ENCODE measurements around the gene NTHL1.

The NTHL1 gene

DNA sequence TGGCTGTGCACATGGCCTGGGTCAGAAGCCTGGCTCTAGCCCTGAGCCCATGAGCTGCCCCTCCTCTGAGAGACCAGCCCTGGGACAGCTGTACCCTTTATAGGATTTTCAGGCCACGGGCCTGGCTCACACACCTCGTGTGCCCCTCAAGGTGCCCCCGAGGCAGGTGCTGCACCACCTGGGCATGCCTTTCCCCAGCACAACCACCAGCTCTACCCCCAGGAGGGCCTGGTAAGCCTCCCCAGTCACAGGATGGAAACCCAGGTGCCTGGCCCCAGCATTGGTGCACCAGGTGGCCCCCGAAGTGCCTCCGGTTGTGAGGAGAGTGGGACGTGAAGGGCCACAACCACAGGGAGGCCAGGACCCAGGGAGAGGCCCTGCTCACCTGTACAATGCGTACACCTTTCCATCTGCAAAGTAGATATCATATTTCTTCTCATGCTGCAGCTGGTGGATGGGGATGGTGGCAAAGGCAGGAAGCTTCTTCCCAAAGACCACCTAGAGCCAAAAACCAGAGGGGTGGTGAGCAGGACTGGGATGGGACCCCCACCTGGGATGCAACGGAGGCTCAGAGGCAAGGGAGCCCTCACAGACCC lies 44.3 kb downstream of the NTHL1 start:
- no peak for DNase-seq
- no peaks in the 10 kb centered on the region for H3K27me3 Mint-ChIP-seq
- no peak overlapping the region for H3K27ac Mint-ChIP-seq
- H3K36me3 Mint-ChIP-seq, result peaks cover 19% of the 10 kb centered on the region
- no peak overlapping the region for H3K4me3 Mint-ChIP-seq
- H3K4me1 Mint-ChIP-seq, result peaks cover 37% of the 10 kb centered on the region
- CTCF ChIA-PET, result interaction anchor here (0.6 to 2.3 kb wide), 16 partner anchors 10 to 249 kb away, joined by 3 to 18 read pairs (median 5); partner anchors contain the start of genes ECI1, GFER, NPW and RPS2
- H3K9me3 Mint-ChIP-seq, result no peaks in the 10 kb centered on the region

DNA sequence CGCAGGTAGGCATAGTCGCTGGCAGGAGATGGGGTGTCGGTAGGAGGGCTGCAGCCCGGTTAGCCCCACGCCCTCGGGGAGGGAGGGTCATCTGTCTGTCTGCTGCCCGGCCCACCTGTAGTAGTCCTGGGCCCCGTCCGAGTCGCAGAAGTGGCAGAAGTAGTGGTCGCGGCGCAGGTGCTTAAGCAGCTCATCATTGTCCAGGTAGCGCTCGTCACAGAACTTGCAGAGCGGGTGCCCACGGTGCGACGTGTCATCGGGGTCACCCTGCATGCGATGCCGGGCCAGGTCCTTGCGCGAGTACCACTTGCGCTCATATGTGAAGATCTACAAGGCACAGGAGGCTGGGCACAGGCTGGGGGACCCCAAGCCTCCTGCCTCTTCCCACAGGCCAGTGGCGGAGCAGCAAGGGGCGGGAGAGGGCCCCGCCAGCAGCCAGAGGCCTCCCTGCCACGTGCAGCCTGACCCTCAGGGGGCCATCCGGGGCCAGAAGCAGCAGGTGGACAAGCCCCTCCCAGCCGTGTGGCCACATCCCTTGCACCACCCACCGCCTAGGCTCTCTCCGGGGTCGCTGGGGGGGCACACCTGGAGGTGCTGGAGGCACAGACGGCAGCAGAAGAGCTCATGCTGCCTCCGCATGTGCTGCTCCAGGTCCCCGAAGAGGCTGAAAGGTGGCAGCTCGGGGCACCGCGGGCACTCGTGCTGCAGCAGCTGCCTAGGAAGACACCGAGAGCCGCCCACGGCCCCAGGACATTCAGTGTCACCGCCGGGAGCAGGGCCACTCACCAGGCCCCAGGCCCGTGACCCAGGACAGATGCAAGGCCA lies 45.0 kb downstream of the NTHL1 start:
- Mint-ChIP-seq H3K27me3 (no peaks in the 10 kb centered on the region), H3K4me3 (no peak overlapping the region), H3K4me1 (peaks cover 30% of the 10 kb centered on the region), H3K36me3 (peaks cover 20% of the 10 kb centered on the region), H3K9me3 (no peaks in the 10 kb centered on the region), H3K27ac (no peak overlapping the region)
- CTCF ChIA-PET, result interaction anchor here (0.6 to 2.3 kb wide), 7 partner anchors 9 to 250 kb away, joined by 3 to 18 read pairs (median 8); partner anchors contain the start of gene ECI1
- no peak for DNase-seq

DNA sequence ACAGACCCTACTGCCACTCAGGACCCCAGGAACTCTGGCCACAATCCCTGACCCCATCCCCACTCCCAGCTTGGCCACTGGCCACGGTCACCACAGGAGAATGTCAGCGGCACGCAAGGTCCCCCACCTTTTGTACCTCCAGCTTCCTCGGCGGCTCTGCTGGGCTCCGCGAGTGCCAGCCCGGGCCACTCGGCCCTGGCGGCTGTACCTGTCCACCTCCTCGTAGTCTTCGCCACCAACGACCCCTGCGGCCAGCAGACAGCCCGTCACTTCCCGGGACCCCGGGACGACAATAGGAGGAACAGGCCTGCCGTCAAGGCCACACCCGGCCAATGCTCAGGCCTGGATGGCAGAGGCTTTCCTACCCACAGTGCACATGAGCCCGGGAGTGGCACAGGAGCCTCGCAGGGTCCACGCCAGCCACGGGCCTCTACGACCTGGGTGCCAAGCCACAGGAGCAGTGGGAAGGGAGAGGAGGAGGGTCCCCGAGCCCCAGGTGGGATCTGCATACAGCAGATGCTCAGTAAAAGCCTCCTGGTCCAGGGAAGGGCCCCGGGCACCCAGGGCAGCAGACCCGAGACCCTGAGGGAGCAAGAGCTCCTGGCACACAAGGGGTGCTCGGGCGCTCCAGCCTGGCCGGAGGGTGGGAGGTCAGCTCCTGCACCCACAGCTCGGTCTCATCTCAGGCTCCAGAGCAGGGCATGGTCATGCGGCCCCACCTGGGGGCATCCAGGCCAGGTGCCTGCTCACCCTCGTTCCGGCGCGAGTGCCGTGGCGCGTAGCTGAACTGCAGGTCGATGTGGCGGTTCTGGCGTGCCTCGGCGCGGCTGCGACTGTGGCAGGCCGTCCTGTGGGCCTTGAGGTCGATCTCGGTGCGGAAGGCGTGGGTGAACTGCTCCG lies 45.9 kb downstream of the NTHL1 start:
- no peaks in the 10 kb centered on the region for H3K9me3 Mint-ChIP-seq
- H3K27ac Mint-ChIP-seq, result no peak overlapping the region
- peaks cover 23% of the 10 kb centered on the region for H3K36me3 Mint-ChIP-seq
- H3K27me3 Mint-ChIP-seq, result no peaks in the 10 kb centered on the region
- no peak overlapping the region for H3K4me3 Mint-ChIP-seq
- no peak for DNase-seq
- peaks cover 23% of the 10 kb centered on the region for H3K4me1 Mint-ChIP-seq
- CTCF ChIA-PET, result no interaction called here

DNA sequence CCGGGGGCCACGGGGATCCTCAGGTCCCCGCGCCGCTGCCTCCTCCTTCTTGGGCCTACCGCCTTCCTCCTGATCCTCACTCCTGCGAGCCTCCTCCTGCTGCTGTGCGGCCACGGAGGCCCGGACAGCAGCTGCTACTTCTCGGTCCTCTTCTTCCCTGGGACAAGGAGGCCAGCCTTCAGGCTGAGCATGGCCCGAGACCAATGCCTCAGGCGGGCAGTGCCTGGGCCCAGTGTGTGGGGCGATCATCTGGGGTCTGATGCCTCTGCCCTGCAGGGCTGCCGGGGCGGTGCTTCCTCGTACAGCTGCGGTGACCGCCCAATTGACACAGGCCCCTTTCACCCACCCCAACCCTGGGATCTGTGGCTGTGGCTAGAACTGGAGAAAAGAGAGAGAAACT lies 46.6 kb downstream of the NTHL1 start:
- Mint-ChIP-seq H3K36me3 (peaks cover 21% of the 10 kb centered on the region), H3K27ac (no peak overlapping the region), H3K4me1 (peaks cover 19% of the 10 kb centered on the region), H3K27me3 (no peaks in the 10 kb centered on the region), H3K9me3 (no peaks in the 10 kb centered on the region), H3K4me3 (no peak overlapping the region)
- CTCF ChIA-PET, result no interaction called here
- DNase-seq, result no peak

DNA sequence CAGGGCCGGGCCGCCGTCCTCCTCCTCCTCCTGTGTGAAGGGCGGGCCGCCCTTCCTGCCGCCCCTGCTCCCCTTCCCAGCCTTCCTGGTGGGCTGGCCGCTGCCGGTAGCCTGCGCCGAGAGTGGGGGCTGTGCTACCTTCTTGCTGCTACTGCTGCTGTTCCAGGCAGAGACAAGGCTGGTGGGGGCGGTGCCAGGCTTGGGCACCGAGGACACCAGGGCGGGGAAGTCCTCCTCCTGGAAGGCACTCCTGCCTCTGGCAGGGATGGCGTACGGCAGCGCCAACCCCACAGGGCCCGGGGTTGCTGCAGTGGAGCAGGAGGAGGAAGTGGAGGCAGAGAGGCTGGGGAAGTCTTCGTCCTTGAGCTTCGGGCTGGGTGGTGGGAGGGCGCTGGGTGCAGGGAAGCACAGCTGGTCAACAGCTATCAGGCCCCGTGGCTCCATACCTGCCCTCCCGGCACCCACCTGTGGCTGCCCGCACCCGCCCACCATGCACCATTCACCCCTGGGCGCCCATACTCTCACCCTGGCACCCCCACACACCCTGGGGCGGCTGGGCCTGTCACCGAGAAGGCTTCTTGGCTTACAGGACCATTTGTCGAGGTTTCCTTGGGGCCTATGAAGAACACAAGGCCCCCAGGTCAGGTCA lies 47.6 kb downstream of the NTHL1 start:
- no peaks in the 10 kb centered on the region for H3K9me3 Mint-ChIP-seq
- peaks cover 20% of the 10 kb centered on the region for H3K36me3 Mint-ChIP-seq
- H3K4me1 Mint-ChIP-seq, result peaks cover 12% of the 10 kb centered on the region
- no peak for DNase-seq
- CTCF ChIA-PET, result no interaction called here
- no peak overlapping the region for H3K4me3 Mint-ChIP-seq
- no peak overlapping the region for H3K27ac Mint-ChIP-seq
- no peaks in the 10 kb centered on the region for H3K27me3 Mint-ChIP-seq

DNA sequence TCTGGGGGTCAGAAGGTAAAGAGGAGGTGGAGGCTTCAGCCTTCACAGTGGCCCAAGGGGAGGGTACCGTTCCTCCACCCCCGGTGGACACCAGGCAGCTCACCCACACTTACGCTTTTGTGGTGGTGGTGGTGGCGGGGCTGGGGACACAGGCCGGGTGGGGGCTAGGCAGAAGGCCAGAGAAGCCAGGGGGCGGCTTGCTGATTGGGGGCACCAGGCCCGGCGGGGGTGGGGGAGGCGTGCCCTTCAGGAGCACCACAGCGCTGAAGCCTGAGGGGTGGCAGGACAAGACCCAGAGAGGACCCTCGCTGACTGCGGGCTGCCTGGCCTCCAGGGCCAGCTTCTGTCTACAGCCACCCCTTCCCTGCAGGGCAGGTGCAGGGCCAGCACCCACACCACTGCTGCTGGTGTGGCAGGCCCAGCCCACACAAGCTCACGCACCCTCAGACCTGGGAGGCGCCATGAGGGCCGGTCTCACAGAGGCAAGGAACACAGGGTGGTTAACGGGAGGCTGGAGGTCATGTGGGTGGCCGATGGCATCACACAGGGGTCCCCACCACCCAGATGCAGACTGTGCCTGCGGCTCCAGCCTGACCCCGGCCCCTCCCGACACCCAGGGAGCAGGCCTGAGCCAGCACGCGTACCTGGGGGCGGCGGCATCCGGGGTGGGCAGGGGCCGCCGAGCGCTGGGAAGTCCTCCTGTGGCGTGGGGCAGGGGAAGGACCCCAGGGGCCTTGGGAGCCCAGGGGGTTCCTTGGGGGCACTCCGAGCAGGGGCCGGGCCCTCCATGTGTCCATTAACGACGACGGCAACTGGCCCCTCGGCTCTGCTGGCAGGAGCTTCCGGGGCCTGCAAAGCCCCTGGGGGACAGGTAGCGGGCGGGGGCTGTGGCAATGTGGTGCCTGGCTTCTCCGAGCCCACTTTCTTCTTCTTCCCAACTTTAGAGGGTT lies 48.5 kb downstream of the NTHL1 start:
- Mint-ChIP-seq H3K9me3 (no peaks in the 10 kb centered on the region), H3K4me1 (peaks cover 6% of the 10 kb centered on the region), H3K27me3 (no peaks in the 10 kb centered on the region), H3K36me3 (peaks cover 20% of the 10 kb centered on the region), H3K4me3 (no peak overlapping the region), H3K27ac (no peak overlapping the region)
- CTCF ChIA-PET, result no interaction called here
- DNase-seq, result no peak

DNA sequence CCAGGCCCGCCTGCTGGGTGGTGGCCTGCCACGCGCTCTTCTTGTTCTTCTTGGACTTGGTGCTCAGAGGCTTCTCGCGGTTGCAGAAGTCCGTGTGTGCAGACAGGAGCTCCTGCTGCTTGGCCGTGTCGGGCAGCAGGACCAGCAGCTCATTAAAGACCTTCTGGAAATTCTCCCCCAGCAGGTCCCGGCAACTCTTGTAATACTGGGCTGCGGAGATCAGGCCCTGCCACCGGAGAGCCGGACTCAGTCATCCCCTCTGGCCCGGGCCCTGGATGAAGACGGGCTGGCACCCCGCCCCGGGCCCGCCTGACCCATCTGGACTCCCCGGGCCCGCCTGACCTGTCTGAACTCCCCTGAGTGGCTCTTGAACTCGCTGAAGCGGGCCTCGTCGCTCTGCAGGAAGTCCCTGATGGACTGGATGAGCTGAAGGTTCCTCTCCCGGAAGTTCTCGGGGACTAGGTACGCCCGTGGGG lies 49.2 kb downstream of the NTHL1 start:
- CTCF ChIA-PET, result no interaction called here
- no peak overlapping the region for H3K4me3 Mint-ChIP-seq
- H3K27ac Mint-ChIP-seq, result no peak overlapping the region
- H3K9me3 Mint-ChIP-seq, result no peaks in the 10 kb centered on the region
- peaks cover 5% of the 10 kb centered on the region for H3K4me1 Mint-ChIP-seq
- peaks cover 5% of the 10 kb centered on the region for H3K27me3 Mint-ChIP-seq
- peaks cover 20% of the 10 kb centered on the region for H3K36me3 Mint-ChIP-seq
- DNase-seq, result no peak

DNA sequence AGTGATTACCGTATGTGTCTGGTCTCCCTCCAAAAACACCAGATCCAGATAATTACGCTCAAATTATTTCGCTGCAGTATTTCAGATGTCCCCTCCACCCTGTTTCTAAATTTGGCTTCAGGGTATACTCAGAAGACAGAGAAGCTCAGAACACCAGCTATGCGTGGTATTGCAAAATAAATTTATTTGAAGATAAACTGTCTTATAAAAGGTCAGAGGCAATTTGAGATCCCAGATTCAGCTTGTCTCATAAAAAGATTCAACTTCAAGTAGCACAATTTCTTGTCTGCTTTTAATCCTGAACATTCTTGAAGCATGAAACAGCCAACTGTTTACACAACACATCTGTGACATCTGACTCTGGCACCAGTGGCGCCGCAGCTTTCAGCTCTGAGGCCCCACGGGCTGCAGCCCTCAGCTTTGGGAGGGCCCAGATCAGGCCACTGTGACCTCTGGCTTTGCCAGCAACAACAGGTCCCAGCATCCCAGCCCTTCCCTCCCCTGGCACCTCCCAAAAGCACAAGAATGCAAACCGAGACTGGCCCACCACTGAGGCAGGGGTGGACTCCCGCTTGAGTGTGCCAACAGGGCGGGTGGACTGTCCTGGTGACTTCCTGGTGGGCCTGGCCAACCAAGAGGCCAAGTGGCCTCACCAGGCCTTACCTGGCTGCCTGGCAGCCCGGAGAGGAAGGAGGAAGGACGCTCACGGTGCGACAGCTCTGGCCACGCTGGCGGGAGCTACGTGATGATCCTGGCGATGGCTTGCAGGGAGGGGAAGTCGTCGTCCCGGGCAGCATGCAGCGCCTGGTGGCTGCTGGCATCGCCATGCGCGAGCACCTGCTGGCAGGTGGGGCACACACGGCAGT lies 49.9 kb downstream of the NTHL1 start:
- no peak for DNase-seq
- Mint-ChIP-seq H3K4me1 (peaks cover 5% of the 10 kb centered on the region), H3K27ac (no peak overlapping the region), H3K9me3 (no peaks in the 10 kb centered on the region), H3K36me3 (peaks cover 19% of the 10 kb centered on the region), H3K27me3 (peaks cover 9% of the 10 kb centered on the region), H3K4me3 (no peak overlapping the region)
- CTCF ChIA-PET, result interaction anchor here (1.3 kb wide), 1 partner anchor 143 kb away, joined by 3 read pairs; no protein-coding TSS in a partner anchor

DNA sequence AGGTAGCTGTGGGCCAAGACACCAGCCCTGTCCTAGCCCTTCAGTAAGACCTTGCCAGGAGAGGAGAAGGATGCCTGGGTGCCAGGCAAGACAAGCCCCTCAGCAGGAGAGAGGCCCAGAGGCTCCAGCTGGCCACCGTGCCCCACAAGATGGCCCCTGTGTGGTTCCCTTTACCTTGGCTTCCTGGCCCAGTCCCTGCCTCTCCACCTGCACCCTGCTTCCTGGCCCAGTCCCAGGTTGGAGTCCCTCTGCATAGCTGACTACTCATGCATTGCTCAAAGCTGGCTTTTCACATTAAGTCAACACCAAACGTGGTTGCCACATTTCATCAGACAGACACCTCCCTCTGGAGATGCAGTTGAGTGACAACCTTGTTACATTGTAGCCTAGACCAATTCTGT lies 53.9 kb downstream of the NTHL1 start:
- Mint-ChIP-seq H3K4me3 (no peak overlapping the region), H3K27me3 (peaks cover 38% of the 10 kb centered on the region), H3K36me3 (peaks cover 5% of the 10 kb centered on the region), H3K4me1 (peaks cover 23% of the 10 kb centered on the region), H3K27ac (peak overlapping the region; percentile 69), H3K9me3 (no peaks in the 10 kb centered on the region)
- DNase-seq, result no peak
- CTCF ChIA-PET, result interaction anchor here (1.0 to 2.2 kb wide), 2 partner anchors 10 to 23 kb away, joined by 3 to 18 read pairs; no protein-coding TSS in a partner anchor

DNA sequence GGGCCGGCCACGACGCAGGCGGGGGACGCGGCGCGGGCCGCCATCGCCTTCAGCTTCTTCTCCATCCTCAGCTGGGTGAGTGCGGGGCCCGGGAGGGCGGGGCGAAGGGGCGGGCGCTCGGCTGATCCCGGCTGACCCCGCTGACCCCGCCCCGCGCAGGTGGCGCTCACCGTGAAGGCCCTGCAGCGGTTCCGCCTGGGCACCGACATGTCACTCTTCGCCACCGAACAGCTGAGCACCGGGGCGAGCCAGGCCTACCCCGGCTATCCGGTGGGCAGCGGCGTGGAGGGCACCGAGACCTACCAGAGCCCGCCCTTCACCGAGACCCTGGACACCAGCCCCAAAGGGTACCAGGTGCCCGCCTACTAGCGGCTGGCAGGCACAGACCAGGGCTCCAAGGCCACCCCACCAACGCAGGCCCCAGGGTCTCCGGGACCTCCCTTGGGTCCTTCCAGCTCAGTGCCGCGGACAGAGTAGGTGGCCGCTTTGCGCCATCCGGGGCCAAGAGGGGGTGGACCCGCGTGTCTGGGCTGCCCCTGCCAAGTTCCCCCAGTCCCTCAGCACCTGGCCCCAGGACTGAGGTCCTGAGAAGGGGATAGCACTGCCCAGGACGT lies 54.8 kb downstream of the NTHL1 start:
- H3K27ac Mint-ChIP-seq, result no peak overlapping the region
- peaks cover 25% of the 10 kb centered on the region for H3K4me1 Mint-ChIP-seq
- H3K27me3 Mint-ChIP-seq, result peaks cover 47% of the 10 kb centered on the region
- CTCF ChIA-PET, result interaction anchor here (2.2 kb wide), 1 partner anchor 11 kb away, joined by 18 read pairs; no protein-coding TSS in a partner anchor
- H3K36me3 Mint-ChIP-seq, result peaks cover 5% of the 10 kb centered on the region
- DNase-seq, result no peak
- no peak overlapping the region for H3K4me3 Mint-ChIP-seq
- H3K9me3 Mint-ChIP-seq, result no peaks in the 10 kb centered on the region

DNA sequence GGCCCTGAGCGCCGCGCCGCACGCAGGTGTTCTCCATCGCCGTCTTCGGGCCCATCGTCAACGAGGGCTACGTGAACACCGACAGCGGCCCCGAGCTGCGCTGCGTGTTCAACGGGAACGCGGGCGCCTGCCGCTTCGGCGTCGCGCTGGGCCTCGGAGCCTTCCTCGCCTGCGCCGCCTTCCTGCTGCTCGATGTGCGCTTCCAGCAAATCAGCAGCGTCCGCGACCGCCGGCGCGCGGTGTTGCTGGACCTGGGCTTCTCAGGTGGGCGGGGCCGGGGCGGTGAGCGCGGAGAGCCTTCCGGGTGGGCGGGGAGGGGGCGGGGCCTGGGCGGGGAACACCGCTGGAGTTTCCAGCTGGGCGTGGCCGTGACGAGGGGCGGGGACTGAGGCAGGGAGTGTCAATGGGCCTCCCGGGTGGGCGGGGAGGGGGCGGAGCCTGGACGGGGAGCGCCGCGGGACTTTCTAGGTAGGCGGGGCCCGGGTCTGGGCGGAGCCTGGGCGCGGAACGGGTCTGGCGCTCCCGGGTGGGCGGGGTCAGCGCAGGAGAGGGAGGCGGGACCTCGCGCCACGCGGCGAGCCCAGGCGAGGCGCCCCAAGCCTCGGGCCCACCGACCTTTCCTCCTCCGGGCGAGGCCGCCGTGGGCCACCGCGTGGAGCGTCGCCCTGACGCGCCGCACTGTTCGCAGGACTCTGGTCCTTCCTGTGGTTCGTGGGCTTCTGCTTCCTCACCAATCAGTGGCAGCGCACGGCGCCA lies 55.5 kb downstream of the NTHL1 start:
- no peaks in the 10 kb centered on the region for H3K9me3 Mint-ChIP-seq
- H3K27ac Mint-ChIP-seq, result peak overlapping the region; percentile 58
- peaks cover 23% of the 10 kb centered on the region for H3K4me1 Mint-ChIP-seq
- peak; percentile 99 for DNase-seq
- H3K27me3 Mint-ChIP-seq, result peaks cover 51% of the 10 kb centered on the region
- peaks cover 2% of the 10 kb centered on the region for H3K36me3 Mint-ChIP-seq
- peak overlapping the region; percentile 65 for H3K4me3 Mint-ChIP-seq
- CTCF ChIA-PET, result interaction anchor here (1.6 kb wide), 1 partner anchor 12 kb away, joined by 8 read pairs; no protein-coding TSS in a partner anchor

Measured in activated naive CD4-positive, alpha-beta T cell treated with anti-CD3 and anti-CD28 coated beads, Interleukin-2, amount 10 ng/mL, durations not matched to agents 7 days and 5 days (primary cell).